HG02938 (cell line): ENCODE measurements around the gene GLOD4.
"Not testable (repeated sequence)": the region's sequence is repeated elsewhere in the genome, so short reads cannot be mapped to it uniquely, and the experiment has no call there.

Experiments
- ATAC-seq: cut with Tn5 transposase; IDR thresholded peaks from one replicate; pipeline ENCODE4 v1.9.1; 2021; ENCODE audit warnings: mild to moderate bottlenecking, moderate library complexity; ENCODE audit not compliant: unreplicated experiment

GLOD4 gene

GRCh38 chr17:781805-782731 is at the start of gene GLOD4, which contains the start of gene MRM3:
Gene GLOD4, minus strand, starts transcription at chr17:782280. Its CDS starts 25 bp downstream, at chr17:782255.
Gene MRM3, plus strand, starts transcription at chr17:782353. Its CDS starts 26 bp downstream, at chr17:782379.
- peak; percentile 81 for ATAC-seq

GRCh38 chr17:830950-831349 is 48.9 kb upstream of the GLOD4 start:
- ATAC-seq, result no peak

GRCh38 chr17:830381-830780 is 48.3 kb upstream of the GLOD4 start:
- ATAC-seq, result no peak

- not testable (repeated sequence) for ATAC-seq
These were observed 47.5 kb upstream of the GLOD4 start for GRCh38 chr17:829614-830013.

- ATAC-seq, result no peak
These were observed 46.7 kb upstream of the GLOD4 start for GRCh38 chr17:828761-829160.

- no peak for ATAC-seq
These were observed 44.7 kb upstream of the GLOD4 start for GRCh38 chr17:826778-827177.

GRCh38 chr17:825216-825615 is 43.1 kb upstream of the GLOD4 start:
- no peak for ATAC-seq

- ATAC-seq, result no peak
These were observed 42.3 kb upstream of the GLOD4 start for GRCh38 chr17:824378-824777.

- ATAC-seq, result no peak
These were observed 41.4 kb upstream of the GLOD4 start for GRCh38 chr17:823501-823902.

GRCh38 chr17:819251-819650 is 37.2 kb upstream of the GLOD4 start:
- ATAC-seq, result no peak

GRCh38 chr17:814371-814770 is 32.3 kb upstream of the GLOD4 start:
- no peak for ATAC-seq

- ATAC-seq, result no peak
These were observed 30.6 kb upstream of the GLOD4 start for GRCh38 chr17:812638-813204.

- ATAC-seq, result no peak
These were observed 29.1 kb upstream of the GLOD4 start for GRCh38 chr17:811051-811784.

GRCh38 chr17:807523-808294 is 25.6 kb upstream of the GLOD4 start:
- no peak for ATAC-seq

GRCh38 chr17:806781-807522 is 24.9 kb upstream of the GLOD4 start:
- no peak for ATAC-seq

- ATAC-seq, result no peak
These were observed 24.3 kb upstream of the GLOD4 start for GRCh38 chr17:806346-806745.

- ATAC-seq, result not testable (repeated sequence)
These were observed 23.8 kb upstream of the GLOD4 start for GRCh38 chr17:805886-806285.

GRCh38 chr17:804541-805435 is 22.7 kb upstream of the GLOD4 start:
- ATAC-seq, result no peak
